SH-SY5Y (cell line): ENCODE data around the gene KTI12.

Experiments
- GATA2 ChIP-seq: IDR thresholded peaks from 2 replicates; pipeline ENCODE4 v1.6.1; 2011; ENCODE audit warnings: mild to moderate bottlenecking, low read depth, low read length
- GATA3 ChIP-seq: IDR thresholded peaks from 2 replicates; pipeline ENCODE4 v1.6.1; 2011; ENCODE audit warnings: low read depth, mild to moderate bottlenecking, low read length, moderate library complexity

DNA sequence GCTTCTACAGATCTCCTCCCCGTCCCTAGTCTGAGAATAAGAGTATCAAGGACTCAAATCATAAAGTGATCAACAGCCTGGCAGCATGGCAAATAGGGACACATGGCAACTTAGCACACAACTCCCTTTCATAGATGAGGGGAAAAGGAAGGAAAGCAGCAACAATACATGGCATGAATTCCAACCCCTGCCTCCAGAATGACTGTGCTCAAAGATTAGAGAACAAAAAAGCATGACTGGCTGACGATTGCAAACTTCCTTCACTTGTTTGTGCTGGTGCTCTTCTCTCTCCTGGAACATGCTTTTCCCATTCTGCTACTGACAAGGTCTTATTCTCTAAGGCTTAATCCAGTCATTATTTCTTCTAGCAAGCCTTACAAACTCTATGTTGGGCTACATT lies 11.5 kb downstream of the KTI12 start:
- TF ChIP-seq GATA2 = no peak
- TF ChIP-seq GATA3 = no peak
